ENCODE results near the gene COL19A1. TPM values are rescaled to one million over a fixed set of nuclear protein-coding genes. Genes with fewer than 3 reads are reported as not detected.

Gene COL19A1
- total RNA-seq (1 to 10 TPM; 1.4 to 2.5 TPM), polyA plus RNA-seq (ENCODE audit: insufficient read depth, low read depth, low replicate concordance) (0.30 TPM)
- long read RNA-seq, donor 1: 0 reads
- long read RNA-seq, donor 2: 0 reads

GRCh38 chr6:69866351-69866769, at the start of gene COL19A1:
COL19A1 (plus strand) TSS chr6:69866556; CDS start chr6:69879568, 13,012 bp downstream.
- TF ChIP-seq CTCF (IDR thresholded peaks at IDR 0.05): no peak
- TF ChIP-seq POLR2A (IDR thresholded peaks at IDR 0.05): peak; percentile 0
- Histone ChIP-seq H3K36me3 (ENCODE audit: low read depth, missing control alignments) (no peaks in the 10 kb centered on the region), H3K27ac (peak within 1 kb of the TSS in 1 of 2 donors; percentile 38), H3K4me3 (peak within 1 kb of the TSS; percentile 55 to 66), H3K9me3 (no peaks in the 10 kb centered on the region), H3K4me1 (peaks cover 5% of the 10 kb centered on the region), H3K27me3 (no peaks in the 10 kb centered on the region)
- intact Hi-C loops (cut with DNase I; ENCODE audit: low total_unique reads): no loop called here
- 1 to 3% methylated on average over 7 to 19 of the region's 19 CpGs for WGBS, 2 donors
- DNase-seq: peak; percentile 47

- H3K4me1 ChIP-seq: no peaks in the 10 kb centered on the region
- intact Hi-C loops (cut with DNase I; ENCODE audit: low total_unique reads): no loop called here
- H3K9me3 ChIP-seq: no peaks in the 10 kb centered on the region
- no peaks in the 10 kb centered on the region for H3K36me3 ChIP-seq (ENCODE audit: low read depth, missing control alignments)
- H3K27ac ChIP-seq: no peak overlapping the region
- no peak for TF ChIP-seq CTCF (IDR thresholded peaks at IDR 0.05)
- TF ChIP-seq POLR2A (IDR thresholded peaks at IDR 0.05): no peak
- no peak for DNase-seq
- no peak overlapping the region for H3K4me3 ChIP-seq
- no peaks in the 10 kb centered on the region for H3K27me3 ChIP-seq
- 73 to 86% methylated on average over 3 of the region's 3 CpGs for WGBS, 2 donors
These were observed 49.8 kb upstream of the COL19A1 start for GRCh38 chr6:69816569-69816968.

GRCh38 chr6:69817358-69817757, 49.0 kb upstream of the COL19A1 start:
- DNase-seq: no peak
- intact Hi-C loops (cut with DNase I; ENCODE audit: low total_unique reads): no loop called here

GRCh38 chr6:69818223-69818930, 48.0 kb upstream of the COL19A1 start:
- WGBS, 2 donors: 94 to 97% methylated on average over 2 of the region's 2 CpGs

More at GRCh38 chr6:69817358-69817757, 49.0 kb upstream of the COL19A1 start:
- Histone ChIP-seq H3K36me3 (ENCODE audit: low read depth, missing control alignments) (no peaks in the 10 kb centered on the region), H3K9me3 (no peaks in the 10 kb centered on the region), H3K27me3 (no peaks in the 10 kb centered on the region), H3K27ac (no peak overlapping the region), H3K4me1 (no peaks in the 10 kb centered on the region), H3K4me3 (no peak overlapping the region)
- no peak for TF ChIP-seq CTCF (IDR thresholded peaks at IDR 0.05)
- no peak for TF ChIP-seq POLR2A (IDR thresholded peaks at IDR 0.05)

GRCh38 chr6:69819138-69819537, 47.2 kb upstream of the COL19A1 start:
- Histone ChIP-seq H3K4me3 (no peak overlapping the region), H3K36me3 (ENCODE audit: low read depth, missing control alignments) (no peaks in the 10 kb centered on the region), H3K27ac (no peak overlapping the region), H3K27me3 (no peaks in the 10 kb centered on the region), H3K4me1 (no peaks in the 10 kb centered on the region), H3K9me3 (no peaks in the 10 kb centered on the region)
- WGBS, 2 donors: 86 to 93% methylated on average over 4 of the region's 4 CpGs
- TF ChIP-seq CTCF (IDR thresholded peaks at IDR 0.05): no peak
- no peak for TF ChIP-seq POLR2A (IDR thresholded peaks at IDR 0.05)
- no peak for DNase-seq
- intact Hi-C loops (cut with DNase I; ENCODE audit: low total_unique reads): no loop called here

More at GRCh38 chr6:69818223-69818930, 48.0 kb upstream of the COL19A1 start:
- no peaks in the 10 kb centered on the region for H3K4me1 ChIP-seq
- no peak for TF ChIP-seq POLR2A (IDR thresholded peaks at IDR 0.05)
- intact Hi-C loops (cut with DNase I; ENCODE audit: low total_unique reads): no loop called here
- no peaks in the 10 kb centered on the region for H3K36me3 ChIP-seq (ENCODE audit: low read depth, missing control alignments)
- H3K4me3 ChIP-seq: no peak overlapping the region
- H3K27ac ChIP-seq: no peak overlapping the region
- DNase-seq: no peak
- H3K9me3 ChIP-seq: no peaks in the 10 kb centered on the region
- H3K27me3 ChIP-seq: no peaks in the 10 kb centered on the region
